HFFc6 (cell line): Measurements from ENCODE around the gene CELF5. TPM values are rescaled to one million over a fixed set of nuclear protein-coding genes. Genes with fewer than 3 reads are reported as not detected.
"Not testable (repeated sequence)": the region's sequence is repeated elsewhere in the genome, so short reads cannot be mapped to it uniquely, and the experiment has no call there.

Source experiments
- DNase-seq: peaks from one replicate; pipeline ENCODE4 v3.0.0-alpha.2; 2018
- H3K27ac Mint-ChIP-seq: 2 replicates; pipeline ENCODE4 v1.8.0; 2020; ENCODE audit warnings: mild to moderate bottlenecking, mixed read lengths
- H3K27me3 Mint-ChIP-seq: 2 replicates; pipeline ENCODE4 v1.8.0; 2021; ENCODE audit warnings: mild to moderate bottlenecking, moderate library complexity, mixed read lengths; ENCODE audit not compliant: insufficient read depth
- H3K36me3 Mint-ChIP-seq: 2 replicates; pipeline ENCODE4 v1.8.0; 2021; ENCODE audit warnings: low read depth, mixed read lengths
- H3K4me1 Mint-ChIP-seq: 2 replicates; pipeline ENCODE4 v1.8.0; 2020; ENCODE audit warnings: low read depth, mixed read lengths
- H3K4me3 Mint-ChIP-seq: 2 replicates; pipeline ENCODE4 v1.8.0; 2020; ENCODE audit warnings: mild to moderate bottlenecking, moderate library complexity, mixed read lengths
- H3K9me3 Mint-ChIP-seq: 2 replicates; pipeline ENCODE4 v1.8.0; 2020; ENCODE audit warnings: mild to moderate bottlenecking, mixed read lengths
- CTCF ChIP-seq: fragments of 200-600 bp; sonication (generic); IDR thresholded peaks from 2 replicates; pipeline ENCODE4 v1.5.0; 2021; ENCODE audit warnings: antibody characterized with exemption, mild to moderate bottlenecking
- total RNA-seq, 6 experiments: library from RNA; stranded (reverse); fragmentation: NEBNext Ultra II Directional; extraction: Animal tissue kit (Norgen Biotek cat#: 25700); gene quantifications; 2 replicates in 1 of 6; 3 replicates in 5 of 6; pipeline ENCODE4 v1.2.3, GENCODE V29; 2021

The CELF5 gene
- total RNA-seq, 6 experiments from 2014 or later, result 0.20 to 0.46 (median 0.30) TPM; not detected in 3

- H3K27ac Mint-ChIP-seq, result no peak overlapping the region
- H3K4me1 Mint-ChIP-seq, result no peaks in the 10 kb centered on the region
- H3K36me3 Mint-ChIP-seq, result 0 out of 2 replicates have a peak, but pooled peaks cover 5% of the 10 kb centered on the region
- no peak overlapping the region for H3K4me3 Mint-ChIP-seq
- H3K9me3 Mint-ChIP-seq, result no peaks in the 10 kb centered on the region
- no peak for TF ChIP-seq CTCF
- peaks cover 2% of the 10 kb centered on the region; the same call in 1 of the 2 replicates for H3K27me3 Mint-ChIP-seq
- DNase-seq, result no peak
These were observed 3.9 kb upstream of the CELF5 start for GRCh38 chr19:3220576-3220975.

GRCh38 chr19:3221576-3221975 lies 2.9 kb upstream of the CELF5 start:
- DNase-seq, H3K36me3 Mint-ChIP-seq, H3K27ac Mint-ChIP-seq, H3K27me3 Mint-ChIP-seq, H3K4me3 Mint-ChIP-seq, H3K4me1 Mint-ChIP-seq, H3K9me3 Mint-ChIP-seq: not testable (repeated sequence)

- no peak for DNase-seq
- Mint-ChIP-seq H3K9me3 (no peaks in the 10 kb centered on the region), H3K27me3 (peaks cover 8% of the 10 kb centered on the region), H3K36me3 (no peaks in the 10 kb centered on the region), H3K27ac (no peak overlapping the region), H3K4me3 (no peak overlapping the region), H3K4me1 (no peaks in the 10 kb centered on the region)
- no peak for TF ChIP-seq CTCF
These were observed 1.8 kb upstream of the CELF5 start for GRCh38 chr19:3222709-3223108.

GRCh38 chr19:3225169-3225485 lies 666 bp downstream of the CELF5 start:
- H3K4me3 Mint-ChIP-seq, result no peak overlapping the region
- H3K36me3 Mint-ChIP-seq, result no peaks in the 10 kb centered on the region
- H3K9me3 Mint-ChIP-seq, result no peaks in the 10 kb centered on the region
- no peak for DNase-seq
- H3K4me1 Mint-ChIP-seq, result no peaks in the 10 kb centered on the region
- peaks cover 15% of the 10 kb centered on the region for H3K27me3 Mint-ChIP-seq
- no peak for TF ChIP-seq CTCF
- H3K27ac Mint-ChIP-seq, result no peak overlapping the region

GRCh38 chr19:3225677-3226093 lies 1.2 kb downstream of the CELF5 start:
- H3K4me3 Mint-ChIP-seq, result no peak overlapping the region
- DNase-seq, result no peak
- H3K4me1 Mint-ChIP-seq, result no peaks in the 10 kb centered on the region
- H3K27ac Mint-ChIP-seq, result no peak overlapping the region
- TF ChIP-seq CTCF, result no peak
- no peaks in the 10 kb centered on the region for H3K9me3 Mint-ChIP-seq
- no peaks in the 10 kb centered on the region for H3K36me3 Mint-ChIP-seq
- peaks cover 15% of the 10 kb centered on the region for H3K27me3 Mint-ChIP-seq

GRCh38 chr19:3227054-3227626 lies 2.7 kb downstream of the CELF5 start:
- Mint-ChIP-seq H3K36me3 (no peaks in the 10 kb centered on the region), H3K27me3 (peaks cover 15% of the 10 kb centered on the region), H3K4me3 (no peak overlapping the region), H3K4me1 (no peaks in the 10 kb centered on the region), H3K9me3 (no peaks in the 10 kb centered on the region), H3K27ac (no peak overlapping the region)
- no peak for TF ChIP-seq CTCF
- DNase-seq, result no peak
